Neural cell (in vitro differentiated cells): ENCODE measurements around the gene NRSN2. TPM values are rescaled to one million over a fixed set of nuclear protein-coding genes. Genes with fewer than 3 reads are reported as not detected.

Source experiments
- H2AFZ ChIP-seq: fragments of 200-600, 300-800 bp; sonication (generic), shearing (Covaris generic); 2 replicates; pipeline ENCODE4 v1.6.0; 2014; ENCODE audit warnings: low read depth, mild to moderate bottlenecking, antibody characterized with exemption, low read length, moderate library complexity
- H3F3A ChIP-seq: fragments of 200-600 bp; shearing (Covaris generic); 2 replicates; pipeline ENCODE4 v1.6.1; 2016; ENCODE audit warnings: mild to moderate bottlenecking, moderate library complexity, mixed read lengths, antibody characterized with exemption, low read length; ENCODE audit not compliant: insufficient read depth, poor library complexity, severe bottlenecking
- H3K27ac ChIP-seq: fragments of 200-600, 300-800 bp; sonication (generic), shearing (Covaris generic); 2 replicates; pipeline ENCODE4 v1.5.1; 2014; ENCODE audit warnings: mild to moderate bottlenecking, low read length, moderate library complexity
- H3K27me3 ChIP-seq: fragments of 300-800, 200-600 bp; sonication (generic), shearing (Covaris generic); 2 replicates; pipeline ENCODE4 v1.6.0; 2014; ENCODE audit warnings: mild to moderate bottlenecking, low read depth, low read length, moderate library complexity; ENCODE audit not compliant: insufficient read depth
- H3K36me3 ChIP-seq: fragments of 300-800, 200-600 bp; sonication (generic), shearing (Covaris generic); 2 replicates; pipeline ENCODE4 v1.5.1; 2014; ENCODE audit warnings: mild to moderate bottlenecking, antibody characterized with exemption, low read length, moderate library complexity; ENCODE audit not compliant: insufficient read depth
- H3K4me2 ChIP-seq: fragments of 300-800, 200-600 bp; sonication (generic), shearing (Covaris generic); 2 replicates; pipeline ENCODE4 v1.6.0; 2014; ENCODE audit warnings: mild to moderate bottlenecking, low read length
- H3K4me3 ChIP-seq: fragments of 300-800, 200-600 bp; sonication (generic), shearing (Covaris generic); 2 replicates; pipeline ENCODE4 v1.5.1; 2014; ENCODE audit warnings: mild to moderate bottlenecking, low read length, moderate library complexity
- H3K79me2 ChIP-seq: fragments of 200-600 bp; shearing (Covaris generic); replicated peaks from 2 replicates; pipeline ENCODE4 v1.6.0; 2014; ENCODE audit warnings: mild to moderate bottlenecking, low read length, moderate library complexity; ENCODE audit not compliant: insufficient read depth
- H3K9ac ChIP-seq: fragments of 300-800, 200-600 bp; sonication (generic), shearing (Covaris generic); 2 replicates; pipeline ENCODE4 v1.6.1; 2016; ENCODE audit warnings: mild to moderate bottlenecking, low read length, mixed read lengths
- H3K9me2 ChIP-seq: fragments of 200-600 bp; shearing (Covaris generic); 2 replicates; pipeline ENCODE4 v1.6.1; 2016; ENCODE audit warnings: mild to moderate bottlenecking, low read length, mixed read lengths; ENCODE audit not compliant: insufficient read depth
- H3K9me3 ChIP-seq: fragments of 200-600, 300-800 bp; sonication (generic), shearing (Covaris generic); 2 replicates; pipeline ENCODE4 v1.6.1; 2016; ENCODE audit warnings: mild to moderate bottlenecking, mixed run types, low read length, moderate library complexity, mixed read lengths
- H4K20me1 ChIP-seq: fragments of 200-600 bp; shearing (Covaris generic); 2 replicates; pipeline ENCODE4 v1.6.1; 2016; ENCODE audit warnings: mild to moderate bottlenecking, mixed run types; ENCODE audit not compliant: insufficient read depth
- EP300 ChIP-seq: fragments of 450-650 bp; conservative IDR thresholded peaks from 2 replicates; pipeline ENCODE4 v1.6.1; 2014; ENCODE audit warnings: antibody characterized with exemption, mild to moderate bottlenecking, moderate library complexity; ENCODE audit not compliant: poor library complexity, severe bottlenecking
- EZH2 ChIP-seq: fragments of 200-600, 300-800 bp; shearing (Covaris generic), sonication (generic); IDR thresholded peaks from 2 replicates; pipeline ENCODE4 v1.6.1; 2014; ENCODE audit warnings: antibody characterized with exemption, low read length, borderline replicate concordance, mild to moderate bottlenecking; ENCODE audit not compliant: insufficient read depth, poor library complexity, severe bottlenecking
- MXI1 ChIP-seq: fragments of 450-650 bp; conservative IDR thresholded peaks from 2 replicates; pipeline ENCODE4 v1.6.1; 2014; ENCODE audit warnings: antibody characterized with exemption, mild to moderate bottlenecking; ENCODE audit not compliant: poor library complexity, severe bottlenecking
- POLR2AphosphoS5 ChIP-seq: IDR thresholded peaks from 2 replicates; pipeline ENCODE4 v1.6.1; 2012
- RAD21 ChIP-seq: fragments of 450-650 bp; conservative IDR thresholded peaks from 2 replicates; pipeline ENCODE4 v1.6.1; 2014; ENCODE audit warnings: antibody characterized with exemption, mild to moderate bottlenecking, moderate library complexity
- SMC3 ChIP-seq: fragments of 450-650 bp; conservative IDR thresholded peaks from 2 replicates; pipeline ENCODE4 v1.6.1; 2014; ENCODE audit warnings: antibody characterized with exemption, mild to moderate bottlenecking, moderate library complexity; ENCODE audit not compliant: poor library complexity
- TAF1 ChIP-seq: IDR thresholded peaks from 2 replicates; pipeline ENCODE4 v1.6.1; 2012; ENCODE audit warnings: low read depth
- polyA plus RNA-seq: library from polyadenylated mRNA; depleted of rRNA; stranded (reverse); fragments of >200 nt; gene quantifications from 2 replicates; pipeline ENCODE4 v1.2.3, GENCODE V29; 2014
- TF ChIP-seq, protein P1 (sequence below): fragments of 450-650 bp; IDR thresholded peaks from 2 replicates; pipeline ENCODE4 v1.5.1; 2014; ENCODE audit warnings: antibody characterized with exemption, mild to moderate bottlenecking, moderate library complexity; ENCODE audit not compliant: poor library complexity, severe bottlenecking
- TF ChIP-seq, protein P2 (sequence below): IDR thresholded peaks from 2 replicates; pipeline ENCODE4 v1.6.1; 2012; ENCODE audit warnings: borderline replicate concordance

The NRSN2 gene
- polyA plus RNA-seq, 1 donor from 2014 or later: 19.6 TPM

DNA sequence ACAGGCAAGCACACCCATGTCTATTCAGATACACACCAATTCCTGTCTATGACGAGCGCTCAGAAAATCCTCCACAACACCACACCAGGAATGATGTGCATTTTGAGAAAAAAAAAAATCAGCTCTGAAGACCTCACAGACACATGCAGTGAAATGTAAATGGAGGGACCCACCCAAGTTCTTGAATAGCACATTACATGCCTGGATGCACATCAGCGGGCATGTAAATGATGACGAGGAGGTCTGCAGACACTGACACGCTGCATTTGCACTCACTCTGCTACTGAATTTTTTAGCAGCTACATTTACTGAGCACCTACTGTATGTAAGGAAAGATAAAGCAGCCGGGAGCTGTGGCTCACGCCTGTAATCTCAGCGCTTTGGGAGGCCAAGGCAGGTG, 14.7 kb downstream of the NRSN2 start:
- Histone ChIP-seq H2AFZ (no peak overlapping the region), H3K9me2 (no peaks in the 10 kb centered on the region), H3K79me2 (no peaks in the 10 kb centered on the region), H3K9ac (no peak overlapping the region), H3K36me3 (no peaks in the 10 kb centered on the region), H3K27me3 (no peaks in the 10 kb centered on the region), H3F3A (no peaks in the 10 kb centered on the region), H3K27ac (peak overlapping the region; percentile 31), H3K9me3 (no peaks in the 10 kb centered on the region), H4K20me1 (no peaks in the 10 kb centered on the region), H3K4me3 (no peak overlapping the region), H3K4me2 (no peak overlapping the region)
- TF ChIP-seq EZH2 (no peak), RAD21 (no peak), EP300 (no peak), MXI1 (no peak), SMC3 (no peak), POLR2AphosphoS5 (no peak), TAF1 (no peak)
- TF ChIP-seq, protein P1, sequence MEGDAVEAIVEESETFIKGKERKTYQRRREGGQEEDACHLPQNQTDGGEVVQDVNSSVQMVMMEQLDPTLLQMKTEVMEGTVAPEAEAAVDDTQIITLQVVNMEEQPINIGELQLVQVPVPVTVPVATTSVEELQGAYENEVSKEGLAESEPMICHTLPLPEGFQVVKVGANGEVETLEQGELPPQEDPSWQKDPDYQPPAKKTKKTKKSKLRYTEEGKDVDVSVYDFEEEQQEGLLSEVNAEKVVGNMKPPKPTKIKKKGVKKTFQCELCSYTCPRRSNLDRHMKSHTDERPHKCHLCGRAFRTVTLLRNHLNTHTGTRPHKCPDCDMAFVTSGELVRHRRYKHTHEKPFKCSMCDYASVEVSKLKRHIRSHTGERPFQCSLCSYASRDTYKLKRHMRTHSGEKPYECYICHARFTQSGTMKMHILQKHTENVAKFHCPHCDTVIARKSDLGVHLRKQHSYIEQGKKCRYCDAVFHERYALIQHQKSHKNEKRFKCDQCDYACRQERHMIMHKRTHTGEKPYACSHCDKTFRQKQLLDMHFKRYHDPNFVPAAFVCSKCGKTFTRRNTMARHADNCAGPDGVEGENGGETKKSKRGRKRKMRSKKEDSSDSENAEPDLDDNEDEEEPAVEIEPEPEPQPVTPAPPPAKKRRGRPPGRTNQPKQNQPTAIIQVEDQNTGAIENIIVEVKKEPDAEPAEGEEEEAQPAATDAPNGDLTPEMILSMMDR: no peak
- TF ChIP-seq, protein P2, sequence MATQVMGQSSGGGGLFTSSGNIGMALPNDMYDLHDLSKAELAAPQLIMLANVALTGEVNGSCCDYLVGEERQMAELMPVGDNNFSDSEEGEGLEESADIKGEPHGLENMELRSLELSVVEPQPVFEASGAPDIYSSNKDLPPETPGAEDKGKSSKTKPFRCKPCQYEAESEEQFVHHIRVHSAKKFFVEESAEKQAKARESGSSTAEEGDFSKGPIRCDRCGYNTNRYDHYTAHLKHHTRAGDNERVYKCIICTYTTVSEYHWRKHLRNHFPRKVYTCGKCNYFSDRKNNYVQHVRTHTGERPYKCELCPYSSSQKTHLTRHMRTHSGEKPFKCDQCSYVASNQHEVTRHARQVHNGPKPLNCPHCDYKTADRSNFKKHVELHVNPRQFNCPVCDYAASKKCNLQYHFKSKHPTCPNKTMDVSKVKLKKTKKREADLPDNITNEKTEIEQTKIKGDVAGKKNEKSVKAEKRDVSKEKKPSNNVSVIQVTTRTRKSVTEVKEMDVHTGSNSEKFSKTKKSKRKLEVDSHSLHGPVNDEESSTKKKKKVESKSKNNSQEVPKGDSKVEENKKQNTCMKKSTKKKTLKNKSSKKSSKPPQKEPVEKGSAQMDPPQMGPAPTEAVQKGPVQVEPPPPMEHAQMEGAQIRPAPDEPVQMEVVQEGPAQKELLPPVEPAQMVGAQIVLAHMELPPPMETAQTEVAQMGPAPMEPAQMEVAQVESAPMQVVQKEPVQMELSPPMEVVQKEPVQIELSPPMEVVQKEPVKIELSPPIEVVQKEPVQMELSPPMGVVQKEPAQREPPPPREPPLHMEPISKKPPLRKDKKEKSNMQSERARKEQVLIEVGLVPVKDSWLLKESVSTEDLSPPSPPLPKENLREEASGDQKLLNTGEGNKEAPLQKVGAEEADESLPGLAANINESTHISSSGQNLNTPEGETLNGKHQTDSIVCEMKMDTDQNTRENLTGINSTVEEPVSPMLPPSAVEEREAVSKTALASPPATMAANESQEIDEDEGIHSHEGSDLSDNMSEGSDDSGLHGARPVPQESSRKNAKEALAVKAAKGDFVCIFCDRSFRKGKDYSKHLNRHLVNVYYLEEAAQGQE: no peak

DNA sequence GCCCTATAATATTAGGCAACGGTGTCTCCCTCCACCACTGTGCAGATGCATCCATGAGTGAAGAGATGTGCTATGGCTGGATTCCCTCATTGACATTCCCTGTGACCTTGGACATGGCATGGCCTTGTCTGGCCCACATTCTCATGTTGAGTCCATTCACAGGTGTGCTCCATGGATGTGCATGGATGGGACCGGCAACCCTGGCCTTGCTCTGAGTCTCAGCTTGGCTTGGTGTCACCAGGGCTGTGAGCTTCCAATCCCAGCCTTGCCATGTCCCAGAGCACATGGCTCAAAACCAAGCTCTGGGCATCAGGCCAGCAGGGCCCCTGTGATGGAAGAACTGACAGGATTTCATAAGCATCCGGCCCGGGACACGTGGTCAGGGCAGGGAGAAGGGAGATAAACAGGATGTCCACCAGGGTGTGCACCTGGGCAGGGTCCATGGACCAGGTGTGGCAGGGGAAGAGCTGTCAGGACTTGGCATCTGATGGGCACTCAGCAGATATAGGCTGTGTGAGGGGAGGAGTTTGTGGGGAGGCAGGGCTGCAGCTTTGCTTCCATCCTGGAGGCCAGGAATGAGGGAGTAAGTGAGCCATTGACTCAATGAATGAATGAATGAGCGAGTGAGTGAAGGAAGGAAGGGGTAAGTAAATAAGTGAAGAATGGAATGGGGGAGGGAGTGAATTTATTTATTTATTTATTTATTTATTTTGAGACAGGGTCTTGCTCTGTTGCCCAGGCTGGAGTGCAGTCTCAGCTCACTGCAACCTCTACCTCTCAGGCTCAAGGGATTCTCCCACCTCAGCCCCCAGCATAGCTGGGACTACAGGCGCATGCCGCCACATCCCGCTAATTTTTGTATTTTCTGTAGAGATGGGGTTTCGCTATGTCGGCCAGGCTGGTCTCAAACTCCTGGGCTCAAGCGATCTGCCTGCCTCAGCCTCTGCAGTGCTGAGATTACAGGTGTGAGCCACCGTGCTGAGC, 15.7 kb downstream of the NRSN2 start:
- H2AFZ ChIP-seq: no peak overlapping the region
- no peaks in the 10 kb centered on the region for H4K20me1 ChIP-seq
- no peaks in the 10 kb centered on the region for H3K9me3 ChIP-seq
- H3K4me2 ChIP-seq: no peak overlapping the region
- no peaks in the 10 kb centered on the region for H3F3A ChIP-seq
- H3K4me3 ChIP-seq: no peak overlapping the region
- no peaks in the 10 kb centered on the region for H3K27me3 ChIP-seq
- TF ChIP-seq, protein P2: no peak
- no peak for TF ChIP-seq POLR2AphosphoS5
- no peak for TF ChIP-seq EZH2
- no peak for TF ChIP-seq MXI1
- no peak overlapping the region for H3K27ac ChIP-seq
- no peaks in the 10 kb centered on the region for H3K36me3 ChIP-seq
- no peaks in the 10 kb centered on the region for H3K9me2 ChIP-seq
- no peak overlapping the region for H3K9ac ChIP-seq
- H3K79me2 ChIP-seq: no peaks in the 10 kb centered on the region
